ENCODE results near the gene CSF1.

DNA sequence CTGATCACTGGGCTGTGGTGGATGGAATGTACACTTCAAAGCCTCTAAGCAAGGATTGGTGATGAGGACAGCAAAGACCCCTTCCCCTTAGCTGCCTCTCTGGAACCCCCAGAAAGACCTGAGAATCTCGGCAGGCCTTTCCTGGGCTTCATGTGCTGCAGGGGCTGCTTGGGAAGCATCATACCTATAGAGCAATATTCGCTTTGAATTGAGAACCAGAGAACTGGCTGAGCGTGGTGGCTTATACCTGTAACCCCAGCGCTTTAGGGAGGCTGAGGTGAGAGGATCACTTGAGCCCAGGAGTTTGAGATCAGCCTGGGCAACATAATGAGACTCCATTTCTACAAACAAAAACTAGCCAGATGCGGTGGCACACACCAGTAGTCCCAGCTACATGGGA, 22.0 kb downstream of the CSF1 start:
- TF ChIP-seq CTCF (IDR thresholded peaks at IDR 0.05) (no peak), POLR2A (IDR thresholded peaks at IDR 0.05) (no peak)

All from prostate gland (tissue), 2 donors.